IPS-NIHi7 (cell line): ENCODE data around the gene KLF9.

Experiments
- DNase-seq: peaks from one replicate; pipeline ENCODE4 v3.0.0; 2012; ENCODE audit warnings: mixed read lengths; ENCODE audit errors: extremely low spot score

The KLF9 gene

GRCh38 chr9:70363760-70364159 lies 50.7 kb downstream of the KLF9 start:
- no peak for DNase-seq

- no peak for DNase-seq
These were observed 51.5 kb downstream of the KLF9 start for GRCh38 chr9:70362952-70363351.

GRCh38 chr9:70355801-70356200 lies 58.7 kb downstream of the KLF9 start:
- no peak for DNase-seq

- DNase-seq, result no peak
These were observed 61.7 kb downstream of the KLF9 start for GRCh38 chr9:70352802-70353201.

DNA sequence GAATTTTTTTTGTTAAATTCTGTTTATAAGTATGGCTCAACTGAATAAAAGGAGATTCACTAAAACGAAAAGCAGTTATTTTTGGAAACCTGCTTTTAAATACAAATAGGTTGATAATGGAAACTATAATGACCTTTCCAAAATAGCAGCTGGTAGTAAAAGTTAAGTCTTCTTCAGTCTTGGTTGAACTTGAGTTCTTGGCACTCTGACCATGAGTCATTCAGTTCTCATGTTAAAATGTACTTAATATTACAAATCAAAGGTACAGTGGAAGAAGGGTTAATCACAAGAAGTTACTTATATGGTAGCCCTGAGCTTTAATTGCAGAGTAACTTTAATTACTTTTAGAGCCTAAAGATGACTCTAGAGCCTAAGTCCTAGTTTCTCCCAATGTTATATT lies 62.1 kb downstream of the KLF9 start:
- DNase-seq, result no peak

DNA sequence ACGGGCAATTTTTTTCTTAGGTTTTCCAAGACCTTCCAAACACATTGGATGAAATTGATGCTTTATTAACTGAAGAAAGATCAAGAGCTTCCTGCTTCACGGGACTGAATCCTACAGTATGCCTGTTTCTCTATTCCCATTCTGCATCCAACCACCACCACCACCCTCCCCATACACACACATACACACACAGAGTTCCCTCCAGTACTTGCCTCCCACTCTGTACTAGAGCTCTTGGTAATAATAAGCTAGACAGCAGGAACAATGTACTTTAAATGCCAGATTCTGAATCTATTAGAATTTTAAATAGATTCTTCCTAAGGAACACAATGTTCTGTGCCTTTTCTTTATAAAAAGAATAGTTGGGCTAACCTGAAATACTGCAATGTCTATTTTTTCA lies 67.4 kb downstream of the KLF9 start:
- no peak for DNase-seq

DNA sequence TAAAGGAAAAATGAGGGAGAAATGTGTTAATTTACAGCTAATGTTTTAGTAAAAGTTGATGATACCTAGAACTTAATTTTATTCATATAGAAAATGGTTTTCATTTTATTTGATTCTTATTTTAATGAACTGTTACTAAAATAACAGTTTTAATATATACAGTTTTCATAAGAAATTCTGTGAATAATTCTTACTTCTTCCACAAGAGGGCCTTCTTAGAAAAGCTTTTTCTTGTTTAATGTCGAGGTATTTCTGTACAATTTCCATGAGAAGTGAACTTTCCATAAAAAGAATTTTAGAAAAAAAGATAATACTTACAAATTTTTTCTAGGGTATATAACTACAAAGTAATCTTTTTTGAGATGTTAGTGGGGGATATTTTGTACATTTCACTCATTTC lies 73.9 kb downstream of the KLF9 start:
- no peak for DNase-seq
